ENCODE results near the gene PRDM16.

The PRDM16 gene

GRCh38 chr1:3323021-3323795 is 254.2 kb downstream of the PRDM16 start:
- no peak for DNase-seq (ENCODE audit: low read depth)

GRCh38 chr1:3323796-3324703 is 255.0 kb downstream of the PRDM16 start:
- DNase-seq (ENCODE audit: low read depth), result no peak

- no peak for DNase-seq (ENCODE audit: low read depth)
These were observed 255.9 kb downstream of the PRDM16 start for GRCh38 chr1:3324704-3325535.

- DNase-seq (ENCODE audit: low read depth), result no peak
These were observed 257.7 kb downstream of the PRDM16 start for GRCh38 chr1:3326516-3327388.

- no peak for DNase-seq (ENCODE audit: low read depth)
These were observed 258.3 kb downstream of the PRDM16 start for GRCh38 chr1:3327389-3327702.

GRCh38 chr1:3327936-3328590 is 259.1 kb downstream of the PRDM16 start:
- no peak for DNase-seq (ENCODE audit: low read depth)

- no peak for DNase-seq (ENCODE audit: low read depth)
These were observed 260.8 kb downstream of the PRDM16 start for GRCh38 chr1:3329640-3330281.

GRCh38 chr1:3330771-3331245 is 261.8 kb downstream of the PRDM16 start:
- no peak for DNase-seq (ENCODE audit: low read depth)

GRCh38 chr1:3331564-3331963 is 262.6 kb downstream of the PRDM16 start:
- no peak for DNase-seq (ENCODE audit: low read depth)

GRCh38 chr1:3332043-3332442 is 263.0 kb downstream of the PRDM16 start:
- DNase-seq (ENCODE audit: low read depth), result no peak

GRCh38 chr1:3332662-3333061 is 263.7 kb downstream of the PRDM16 start:
- no peak for DNase-seq (ENCODE audit: low read depth)

GRCh38 chr1:3333903-3334302 is 264.9 kb downstream of the PRDM16 start:
- no peak for DNase-seq (ENCODE audit: low read depth)

GRCh38 chr1:3334366-3334765 is 265.4 kb downstream of the PRDM16 start:
- no peak for DNase-seq (ENCODE audit: low read depth)

- no peak for DNase-seq (ENCODE audit: low read depth)
These were observed 267.0 kb downstream of the PRDM16 start for GRCh38 chr1:3335754-3336640.

GRCh38 chr1:3336641-3337630 is 267.9 kb downstream of the PRDM16 start:
- no peak for DNase-seq (ENCODE audit: low read depth)

- DNase-seq (ENCODE audit: low read depth), result no peak
These were observed 269.1 kb downstream of the PRDM16 start for GRCh38 chr1:3337798-3338724.

- DNase-seq (ENCODE audit: low read depth), result no peak
These were observed 269.7 kb downstream of the PRDM16 start for GRCh38 chr1:3338725-3339070.
